K562 (cell line): Measurements from ENCODE around the gene ZNF462. TPM values are rescaled to one million over a fixed set of nuclear protein-coding genes. Genes with fewer than 3 reads are reported as not detected.

Experiments used
- TSC22D4 ChIP-seq: fragments of 450-650 bp; IDR thresholded peaks from 2 replicates; pipeline ENCODE4 v1.6.1; 2016; ENCODE audit warnings: missing genetic modification characterization, missing biosample characterization, control low read depth
- ZBTB1 ChIP-seq: sonication (generic); formaldehyde crosslinking; IDR thresholded peaks from 2 replicates; pipeline ENCODE4 v1.8.1; 2023; ENCODE audit warnings: missing genetic modification reagents, low read depth, mild to moderate bottlenecking, borderline replicate concordance
- polyA plus RNA-seq, 8 experiments: library from polyadenylated mRNA; depleted of rRNA in 4 of 8; stranded (reverse) in 5 of 8; unstranded in 3 of 8; fragments of >200 nt; fragmentation: Nextera tagmentation in 2 of 8; fragmentation: Illumina TruSeq in 1 of 8; extraction: Ambion mirVana in 2 of 8; extraction: Trizol in 1 of 8; gene quantifications; 2 replicates each; pipeline versions ENCODE4 v1.2.1 to v1.2.3, GENCODE V29; 2011 to 2014; ENCODE audit warnings: inconsistent platforms in 1 of 8, missing spikeins in 1 of 8
- total RNA-seq, 7 experiments: library from RNA; depleted of rRNA in 6 of 7; stranded (reverse); fragments of >200 nt in 6 of 7; fragmentation: Illumina TruSeq in 2 of 7; extraction: Trizol in 2 of 7; gene quantifications; 2 replicates each; pipeline versions ENCODE4 v1.2.1 to v1.2.3, GENCODE V29; 2011 to 2021; ENCODE audit warnings: low replicate concordance in 1 of 7
- TF ChIP-seq, protein P1 (sequence below): fragments of 250-450 bp; sonication (Bioruptor Pico); IDR thresholded peaks from 2 replicates; pipeline ENCODE4 v1.8.0; 2021; ENCODE audit warnings: borderline replicate concordance, mild to moderate bottlenecking, moderate library complexity; ENCODE audit not compliant: poor library complexity, severe bottlenecking
- TF ChIP-seq, protein P2 (sequence below), 2 experiments: fragments of 450-650 bp in 1 of 2; sonication (generic) in 1 of 2; formaldehyde crosslinking in 1 of 2; IDR thresholded peaks in 1 of 2; conservative IDR thresholded peaks in 1 of 2; 2 replicates each; pipeline versions ENCODE4 v1.6.1 to v1.8.1; 2016 to 2023; ENCODE audit warnings: mild to moderate bottlenecking in 2 of 2, moderate library complexity in 2 of 2, inconsistent platforms in 1 of 2, missing genetic modification reagents in 1 of 2
- TF ChIP-seq, protein P3 (sequence below): sonication (generic); formaldehyde crosslinking; IDR thresholded peaks from 2 replicates; pipeline ENCODE4 v1.8.0; 2023; ENCODE audit warnings: missing genetic modification reagents, mild to moderate bottlenecking, borderline replicate concordance

ZNF462 gene
- total and polyA plus RNA-seq, 9 of the 15 experiments (the other 6 are each of a cell fraction or from before 2014, with no cell fraction given) = 0.20 TPM; not detected in 8

DNA sequence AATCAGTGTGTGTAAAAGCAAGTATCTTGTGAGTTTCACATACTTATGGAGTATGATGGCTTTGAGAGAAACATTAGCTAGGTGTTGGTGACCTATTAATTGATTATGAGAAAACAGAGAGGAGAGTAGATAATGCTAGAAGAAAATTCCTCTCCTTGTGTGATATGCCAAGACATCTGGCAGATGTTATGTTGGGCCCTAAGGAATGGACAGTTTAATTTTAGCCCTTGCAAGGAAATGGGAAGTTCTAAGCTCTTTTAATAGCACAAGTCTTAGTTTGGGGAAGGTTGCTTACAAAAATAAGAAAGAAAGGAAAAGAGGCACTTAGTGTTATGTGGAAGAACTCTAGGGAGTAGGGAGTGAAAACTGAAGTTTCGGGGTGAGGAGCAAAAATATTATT, 5.1 kb downstream of the ZNF462 start (continued):
- TF ChIP-seq, protein P1, sequence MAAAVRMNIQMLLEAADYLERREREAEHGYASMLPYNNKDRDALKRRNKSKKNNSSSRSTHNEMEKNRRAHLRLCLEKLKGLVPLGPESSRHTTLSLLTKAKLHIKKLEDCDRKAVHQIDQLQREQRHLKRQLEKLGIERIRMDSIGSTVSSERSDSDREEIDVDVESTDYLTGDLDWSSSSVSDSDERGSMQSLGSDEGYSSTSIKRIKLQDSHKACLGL (CRISPR knock-in tag) = no peak
- TF ChIP-seq TSC22D4 (tag) (no peak), ZBTB1 (CRISPR knock-in tag) (no peak)
- TF ChIP-seq, protein P2, sequence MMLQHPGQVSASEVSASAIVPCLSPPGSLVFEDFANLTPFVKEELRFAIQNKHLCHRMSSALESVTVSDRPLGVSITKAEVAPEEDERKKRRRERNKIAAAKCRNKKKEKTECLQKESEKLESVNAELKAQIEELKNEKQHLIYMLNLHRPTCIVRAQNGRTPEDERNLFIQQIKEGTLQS (IDR thresholded peaks at IDR 0.05) = no peak
- TF ChIP-seq, protein P2 (CRISPR knock-in tag; conservative IDR thresholded peaks at IDR 0.05) = no peak
- TF ChIP-seq, protein P3, sequence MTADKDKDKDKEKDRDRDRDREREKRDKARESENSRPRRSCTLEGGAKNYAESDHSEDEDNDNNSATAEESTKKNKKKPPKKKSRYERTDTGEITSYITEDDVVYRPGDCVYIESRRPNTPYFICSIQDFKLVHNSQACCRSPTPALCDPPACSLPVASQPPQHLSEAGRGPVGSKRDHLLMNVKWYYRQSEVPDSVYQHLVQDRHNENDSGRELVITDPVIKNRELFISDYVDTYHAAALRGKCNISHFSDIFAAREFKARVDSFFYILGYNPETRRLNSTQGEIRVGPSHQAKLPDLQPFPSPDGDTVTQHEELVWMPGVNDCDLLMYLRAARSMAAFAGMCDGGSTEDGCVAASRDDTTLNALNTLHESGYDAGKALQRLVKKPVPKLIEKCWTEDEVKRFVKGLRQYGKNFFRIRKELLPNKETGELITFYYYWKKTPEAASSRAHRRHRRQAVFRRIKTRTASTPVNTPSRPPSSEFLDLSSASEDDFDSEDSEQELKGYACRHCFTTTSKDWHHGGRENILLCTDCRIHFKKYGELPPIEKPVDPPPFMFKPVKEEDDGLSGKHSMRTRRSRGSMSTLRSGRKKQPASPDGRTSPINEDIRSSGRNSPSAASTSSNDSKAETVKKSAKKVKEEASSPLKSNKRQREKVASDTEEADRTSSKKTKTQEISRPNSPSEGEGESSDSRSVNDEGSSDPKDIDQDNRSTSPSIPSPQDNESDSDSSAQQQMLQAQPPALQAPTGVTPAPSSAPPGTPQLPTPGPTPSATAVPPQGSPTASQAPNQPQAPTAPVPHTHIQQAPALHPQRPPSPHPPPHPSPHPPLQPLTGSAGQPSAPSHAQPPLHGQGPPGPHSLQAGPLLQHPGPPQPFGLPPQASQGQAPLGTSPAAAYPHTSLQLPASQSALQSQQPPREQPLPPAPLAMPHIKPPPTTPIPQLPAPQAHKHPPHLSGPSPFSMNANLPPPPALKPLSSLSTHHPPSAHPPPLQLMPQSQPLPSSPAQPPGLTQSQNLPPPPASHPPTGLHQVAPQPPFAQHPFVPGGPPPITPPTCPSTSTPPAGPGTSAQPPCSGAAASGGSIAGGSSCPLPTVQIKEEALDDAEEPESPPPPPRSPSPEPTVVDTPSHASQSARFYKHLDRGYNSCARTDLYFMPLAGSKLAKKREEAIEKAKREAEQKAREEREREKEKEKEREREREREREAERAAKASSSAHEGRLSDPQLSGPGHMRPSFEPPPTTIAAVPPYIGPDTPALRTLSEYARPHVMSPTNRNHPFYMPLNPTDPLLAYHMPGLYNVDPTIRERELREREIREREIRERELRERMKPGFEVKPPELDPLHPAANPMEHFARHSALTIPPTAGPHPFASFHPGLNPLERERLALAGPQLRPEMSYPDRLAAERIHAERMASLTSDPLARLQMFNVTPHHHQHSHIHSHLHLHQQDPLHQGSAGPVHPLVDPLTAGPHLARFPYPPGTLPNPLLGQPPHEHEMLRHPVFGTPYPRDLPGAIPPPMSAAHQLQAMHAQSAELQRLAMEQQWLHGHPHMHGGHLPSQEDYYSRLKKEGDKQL (CRISPR knock-in tag) = no peak
